Measurements from ENCODE around the gene FAIM.

DNA sequence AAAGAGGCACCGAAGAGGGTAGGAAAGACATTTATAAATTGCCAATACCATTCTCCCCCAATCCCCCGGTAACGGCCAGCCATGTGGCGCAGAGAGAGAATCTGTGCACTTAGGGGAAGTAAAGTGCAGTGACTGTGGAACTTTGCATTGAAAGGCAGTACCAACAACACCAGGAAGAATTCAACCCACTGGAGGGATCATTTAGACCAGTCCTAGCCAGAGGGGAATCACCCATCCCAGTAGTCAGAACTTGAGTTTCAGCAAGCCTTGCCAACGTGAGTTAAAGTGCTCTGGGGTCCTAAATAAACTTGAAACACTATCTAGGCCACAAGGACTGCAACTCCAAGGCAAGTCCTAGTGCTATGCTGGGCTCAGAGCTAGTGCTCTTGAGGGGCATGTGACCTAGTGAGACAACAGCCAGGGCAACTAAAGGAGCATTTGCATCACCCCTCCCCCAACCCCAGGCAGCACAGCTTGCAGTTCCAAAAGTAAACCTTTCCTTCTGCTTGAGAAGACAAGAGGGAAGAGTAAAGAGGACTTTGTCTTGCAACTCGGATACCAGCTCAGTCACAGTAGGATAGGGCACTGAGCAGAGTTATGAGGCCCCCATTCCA is 29.5 kb upstream of the FAIM start:
- TF ChIP-seq YY1 (IDR thresholded peaks at IDR 0.05; ENCODE audit: insufficient read depth, insufficient read length) (no peak), ZNF274 (IDR thresholded peaks at IDR 0.05; ENCODE audit: low read depth, low read length) (no peak), SUZ12 (IDR thresholded peaks at IDR 0.05; ENCODE audit: extremely low read depth, insufficient read depth, insufficient read length) (no peak)
